Prostate gland (tissue), 2 donors: ENCODE data around the gene ARHGEF28. TPM values are rescaled to one million over a fixed set of nuclear protein-coding genes. Genes with fewer than 3 reads are reported as not detected.
A peak's percentile ranks its signal among the peaks of the same experiment; 100 is the strongest.

Experiments used
- DNase-seq: peaks from one replicate; pipeline ENCODE4 v3.0.0-alpha.2; 2019; ENCODE audit warnings: low spot score
- H3K27ac ChIP-seq, 2 donors: fragments of 200-600 bp; sonication (generic); 2 replicates each; pipeline ENCODE4 v1.5.1; 2017 to 2019
- H3K27me3 ChIP-seq: fragments of 200-600 bp; sonication (generic); replicated peaks from 2 replicates; pipeline ENCODE4 v1.5.1; 2019; ENCODE audit not compliant: insufficient read depth
- H3K36me3 ChIP-seq, 2 donors: fragments of 200-600 bp; sonication (generic); 1 replicate in 1 of 2; 2 replicates in 1 of 2; pipeline versions ENCODE4 v1.5.1 to v1.8.1; 2017 to 2019
- H3K4me1 ChIP-seq: fragments of 200-600 bp; sonication (generic); replicated peaks from 2 replicates; pipeline ENCODE4 v1.5.1; 2019
- H3K4me3 ChIP-seq, 2 donors: fragments of 200-600 bp; sonication (generic); 2 replicates each; pipeline ENCODE4 v1.5.1; 2017 to 2019
- H3K9me3 ChIP-seq: fragments of 200-600 bp; sonication (generic); 2 replicates; pipeline ENCODE4 v1.5.1; 2017
- POLR2A ChIP-seq: fragments of 450-650 bp; IDR thresholded peaks from one replicate; pipeline ENCODE4 v1.6.1; 2016; ENCODE audit warnings: antibody characterized with exemption, mild to moderate bottlenecking
- POLR2AphosphoS5 ChIP-seq: sonication (generic); formaldehyde crosslinking; IDR thresholded peaks from one replicate; pipeline ENCODE4 v1.6.1; 2017; ENCODE audit warnings: antibody characterized with exemption
- WGBS: methylation state at CpG from one replicate; pipeline ENCODE4 v1.1.5; 2018; 5-methylcytosine and 5-hydroxymethylcytosine counted together
- intact Hi-C: fragments of 100-400 bp; cut with DNase I; formaldehyde crosslinking; loops from one replicate; pipeline ENCODE4 v1.14.2; 2022
- total RNA-seq, 2 donors: library from RNA; depleted of rRNA; stranded (reverse); fragments of >200 nt; gene quantifications; one replicate each; pipeline ENCODE4 v1.1.0, GENCODE V29; 2016
- TF ChIP-seq, protein P1 (sequence below), 4 experiments: fragments of 200-600 bp in 2 of 4; fragments of 450-650 bp in 2 of 4; sonication (generic) in 2 of 4; IDR thresholded peaks; 1 replicate in 3 of 4; 2 replicates in 1 of 4; pipeline ENCODE4 v1.5.1; 2016 to 2019; ENCODE audit warnings: antibody characterized with exemption in 4 of 4, mild to moderate bottlenecking in 2 of 4, moderate library complexity in 2 of 4

ARHGEF28 gene
- total RNA-seq, 2 donors from 2014 or later = 18.9 to 28.3 TPM

DNA sequence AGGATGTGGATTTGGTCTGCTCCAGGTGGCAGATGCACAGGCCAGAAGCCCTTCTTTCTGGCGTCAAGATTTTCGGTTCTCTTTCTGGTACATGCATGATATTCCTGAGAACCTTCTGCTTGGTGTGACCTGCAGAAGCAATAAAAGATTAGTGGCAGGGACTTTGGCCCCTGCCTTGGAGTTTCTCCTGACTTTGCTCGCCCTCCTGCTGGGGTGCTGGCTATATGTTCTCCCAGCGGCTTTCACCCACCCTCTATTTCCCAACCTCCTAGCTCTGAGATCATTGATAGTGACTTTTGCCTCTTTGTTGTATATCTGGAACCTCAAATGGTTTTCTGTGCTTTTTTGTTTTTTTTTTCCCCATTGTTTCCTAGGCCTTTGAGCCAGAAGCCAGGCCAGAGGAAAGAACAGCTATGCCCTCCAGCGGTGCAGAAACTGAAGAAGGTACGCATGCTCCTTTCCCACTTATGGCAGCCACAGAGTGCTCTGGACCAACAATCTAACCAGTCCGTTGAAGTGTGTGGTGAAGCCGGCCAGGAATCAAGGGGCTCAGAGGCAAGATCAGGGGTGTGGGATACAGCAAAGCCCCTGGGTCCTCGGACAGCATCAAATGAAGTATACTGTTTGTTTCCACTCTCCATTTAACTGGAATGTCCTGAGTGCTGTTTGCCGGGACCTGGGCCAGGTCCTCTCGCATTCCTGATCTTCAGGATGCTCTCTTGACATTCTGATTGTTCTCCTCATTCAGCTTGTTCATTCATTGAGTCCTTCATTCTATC is 154.5 kb downstream of the ARHGEF28 start:
- intact Hi-C loops = no loop called here
- Histone ChIP-seq H3K4me3 (no peak overlapping the region), H3K9me3 (no peaks in the 10 kb centered on the region), H3K27ac (no peak overlapping the region), H3K27me3 (no peaks in the 10 kb centered on the region), H3K36me3 (no peaks in the 10 kb centered on the region), H3K4me1 (no peaks in the 10 kb centered on the region)
- TF ChIP-seq, protein P1, sequence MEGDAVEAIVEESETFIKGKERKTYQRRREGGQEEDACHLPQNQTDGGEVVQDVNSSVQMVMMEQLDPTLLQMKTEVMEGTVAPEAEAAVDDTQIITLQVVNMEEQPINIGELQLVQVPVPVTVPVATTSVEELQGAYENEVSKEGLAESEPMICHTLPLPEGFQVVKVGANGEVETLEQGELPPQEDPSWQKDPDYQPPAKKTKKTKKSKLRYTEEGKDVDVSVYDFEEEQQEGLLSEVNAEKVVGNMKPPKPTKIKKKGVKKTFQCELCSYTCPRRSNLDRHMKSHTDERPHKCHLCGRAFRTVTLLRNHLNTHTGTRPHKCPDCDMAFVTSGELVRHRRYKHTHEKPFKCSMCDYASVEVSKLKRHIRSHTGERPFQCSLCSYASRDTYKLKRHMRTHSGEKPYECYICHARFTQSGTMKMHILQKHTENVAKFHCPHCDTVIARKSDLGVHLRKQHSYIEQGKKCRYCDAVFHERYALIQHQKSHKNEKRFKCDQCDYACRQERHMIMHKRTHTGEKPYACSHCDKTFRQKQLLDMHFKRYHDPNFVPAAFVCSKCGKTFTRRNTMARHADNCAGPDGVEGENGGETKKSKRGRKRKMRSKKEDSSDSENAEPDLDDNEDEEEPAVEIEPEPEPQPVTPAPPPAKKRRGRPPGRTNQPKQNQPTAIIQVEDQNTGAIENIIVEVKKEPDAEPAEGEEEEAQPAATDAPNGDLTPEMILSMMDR (IDR thresholded peaks at IDR 0.05) = peak in 2 of 4 experiments; percentile 36 to 39
- TF ChIP-seq POLR2A (no peak), POLR2AphosphoS5 (no peak)
- 60% methylated on average over 11 of the region's 11 CpGs for WGBS
- peak; percentile 30 for DNase-seq

DNA sequence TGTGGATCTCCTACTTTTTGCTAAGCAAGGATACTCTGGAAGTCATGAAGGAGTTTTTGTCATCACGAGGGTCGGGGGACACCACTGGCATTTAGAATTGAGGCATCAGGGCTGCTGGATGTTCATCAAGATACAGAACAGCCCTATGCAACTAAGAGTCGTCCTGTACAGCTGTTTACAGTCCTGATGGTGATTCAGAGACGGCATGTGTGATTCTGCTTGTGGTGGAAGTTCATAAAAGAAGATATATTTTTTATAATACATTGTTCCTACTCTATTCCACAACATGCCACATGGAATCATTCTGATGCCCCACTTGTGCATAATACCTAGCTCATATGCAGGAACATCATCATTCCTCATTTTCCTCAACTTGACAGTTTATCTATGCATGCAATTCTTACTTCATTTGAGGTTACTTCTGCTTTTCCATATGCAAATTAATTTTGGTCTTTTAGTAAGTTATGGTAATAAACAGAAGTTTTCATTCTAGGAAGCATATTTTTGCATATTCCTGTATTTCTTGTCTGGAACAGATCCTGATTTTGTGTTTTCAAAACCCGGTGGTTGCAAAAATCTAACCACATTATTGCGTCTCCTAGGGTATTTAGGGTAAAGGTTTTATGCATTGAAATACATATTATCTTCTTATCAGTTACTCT is 155.2 kb downstream of the ARHGEF28 start:
- no peaks in the 10 kb centered on the region for H3K9me3 ChIP-seq
- intact Hi-C loops = no loop called here
- no peaks in the 10 kb centered on the region for H3K36me3 ChIP-seq
- H3K27ac ChIP-seq = no peak overlapping the region
- H3K27me3 ChIP-seq = no peaks in the 10 kb centered on the region
- H3K4me3 ChIP-seq = no peak overlapping the region
- no peaks in the 10 kb centered on the region for H3K4me1 ChIP-seq
- no peak for TF ChIP-seq POLR2AphosphoS5
- 83% methylated on average over 6 of the region's 6 CpGs for WGBS
- DNase-seq = no peak

DNA sequence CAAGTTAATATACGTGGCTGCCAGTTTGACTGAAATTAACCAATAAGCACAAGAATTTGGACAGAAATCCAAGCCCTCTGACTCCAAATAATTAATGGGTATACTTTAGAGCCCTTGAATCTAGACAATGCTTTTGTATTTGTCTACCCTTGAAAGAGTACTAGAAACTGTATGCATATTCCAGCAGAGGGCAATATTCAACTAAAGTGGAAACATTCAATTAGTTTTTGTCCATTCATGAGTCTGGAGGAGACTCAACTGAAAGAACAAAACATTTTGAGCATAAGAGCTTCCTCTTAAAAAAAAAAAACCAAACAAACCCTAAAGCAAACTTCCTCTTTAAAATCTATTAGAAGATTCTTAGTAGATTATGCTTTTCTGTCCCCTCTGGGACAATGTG is 157.8 kb downstream of the ARHGEF28 start:
- TF ChIP-seq, protein P1 (IDR thresholded peaks at IDR 0.05) = peak in 1 of 4 experiments; percentile 24
- TF ChIP-seq POLR2AphosphoS5 = no peak
- no peak for TF ChIP-seq POLR2A
- H3K36me3 ChIP-seq = no peaks in the 10 kb centered on the region
- no peaks in the 10 kb centered on the region for H3K4me1 ChIP-seq
- DNase-seq = no peak
- 59% methylated on average over 1 of the region's 1 CpG for WGBS
- H3K27me3 ChIP-seq = no peaks in the 10 kb centered on the region
- no peak overlapping the region for H3K27ac ChIP-seq
- no peak overlapping the region for H3K4me3 ChIP-seq
- H3K9me3 ChIP-seq = no peaks in the 10 kb centered on the region
- intact Hi-C loops = no loop called here

DNA sequence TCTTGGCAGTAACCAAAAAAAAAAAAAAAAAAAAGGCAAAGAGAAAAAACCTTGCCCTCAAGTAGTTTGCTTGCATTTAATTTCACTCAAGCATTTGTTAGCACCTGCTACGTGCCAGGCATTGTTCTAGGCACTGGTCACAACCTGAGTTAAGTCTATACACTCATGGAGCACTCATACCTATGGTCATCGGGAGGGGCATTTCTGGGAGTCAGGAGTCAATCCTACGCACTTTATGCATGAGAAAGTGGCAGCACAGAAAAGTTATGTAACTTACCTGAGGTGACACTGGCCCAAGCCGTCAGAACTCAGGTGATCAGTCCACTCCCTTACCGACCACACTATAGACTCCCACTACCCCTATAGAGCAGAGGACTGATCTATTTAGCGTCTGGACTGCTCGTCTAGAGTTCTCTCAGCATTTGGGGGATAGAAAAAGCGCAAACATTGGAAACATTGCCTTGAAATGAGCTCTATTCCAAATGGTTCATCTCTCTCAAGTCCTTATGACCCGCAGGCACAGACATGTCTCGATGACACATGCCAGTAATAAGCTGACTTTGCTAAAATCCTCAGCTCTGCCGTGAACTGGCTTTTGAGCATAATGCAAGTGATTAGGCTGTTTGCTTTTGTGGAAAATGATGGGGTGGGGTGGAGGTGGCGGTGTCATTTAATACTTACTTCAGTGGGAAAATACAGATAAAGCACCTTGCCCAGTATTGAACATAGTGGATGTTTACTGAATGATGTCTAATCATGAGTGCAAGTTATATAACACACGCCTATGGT is 160.2 kb downstream of the ARHGEF28 start:
- H3K27me3 ChIP-seq = no peaks in the 10 kb centered on the region
- H3K4me1 ChIP-seq = no peaks in the 10 kb centered on the region
- no peak overlapping the region for H3K27ac ChIP-seq
- DNase-seq = no peak
- H3K4me3 ChIP-seq = no peak overlapping the region
- TF ChIP-seq POLR2AphosphoS5 (no peak), POLR2A (no peak)
- TF ChIP-seq, protein P1 (IDR thresholded peaks at IDR 0.05) = no peak
- WGBS = 66% methylated on average over 13 of the region's 13 CpGs
- H3K36me3 ChIP-seq = no peaks in the 10 kb centered on the region
- H3K9me3 ChIP-seq = no peaks in the 10 kb centered on the region
- intact Hi-C loops = no loop called here

DNA sequence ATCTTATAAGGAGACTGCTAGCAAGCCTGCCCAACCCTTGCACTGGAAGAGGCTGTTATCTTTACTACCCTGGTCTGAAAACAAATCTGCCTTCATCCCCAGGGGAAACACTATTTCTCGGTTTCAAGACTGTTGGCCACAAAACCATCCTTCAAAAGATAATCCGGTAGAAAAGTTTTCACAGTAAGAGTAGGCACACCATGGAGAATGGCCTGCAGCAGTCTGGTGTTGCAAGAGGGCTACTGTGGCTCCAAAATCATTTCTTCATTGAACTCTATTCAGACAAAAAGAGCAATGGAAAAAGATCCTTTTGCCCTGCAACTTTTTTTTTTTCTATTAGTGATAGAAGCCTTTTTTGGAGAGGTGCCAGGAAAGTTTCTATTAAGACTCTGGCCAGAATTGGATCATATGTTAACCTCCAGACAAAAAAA is 163.9 kb downstream of the ARHGEF28 start:
- TF ChIP-seq, protein P1 (IDR thresholded peaks at IDR 0.05) = no peak
- no peak for TF ChIP-seq POLR2AphosphoS5
- H3K4me3 ChIP-seq = no peak overlapping the region
- H3K9me3 ChIP-seq = no peaks in the 10 kb centered on the region
- intact Hi-C loops = no loop called here
- WGBS = 76% methylated on average over 2 of the region's 2 CpGs
- H3K36me3 ChIP-seq = no peaks in the 10 kb centered on the region
- H3K27me3 ChIP-seq = no peaks in the 10 kb centered on the region
- DNase-seq = no peak
- no peaks in the 10 kb centered on the region for H3K4me1 ChIP-seq
- H3K27ac ChIP-seq = no peak overlapping the region
